Activated naive CD4-positive, alpha-beta T cell treated with anti-CD3 and anti-CD28 coated beads, Interleukin-2, amount 50 U/mL, for 16 hours (primary cell): ENCODE measurements around the gene WRAP73.
"Not testable (repeated sequence)": the region's sequence is repeated elsewhere in the genome, so short reads cannot be mapped to it uniquely, and the experiment has no call there.

Source experiments
- DNase-seq: peaks from one replicate; pipeline ENCODE4 v3.0.0-alpha.2; 2020

Gene WRAP73

DNA sequence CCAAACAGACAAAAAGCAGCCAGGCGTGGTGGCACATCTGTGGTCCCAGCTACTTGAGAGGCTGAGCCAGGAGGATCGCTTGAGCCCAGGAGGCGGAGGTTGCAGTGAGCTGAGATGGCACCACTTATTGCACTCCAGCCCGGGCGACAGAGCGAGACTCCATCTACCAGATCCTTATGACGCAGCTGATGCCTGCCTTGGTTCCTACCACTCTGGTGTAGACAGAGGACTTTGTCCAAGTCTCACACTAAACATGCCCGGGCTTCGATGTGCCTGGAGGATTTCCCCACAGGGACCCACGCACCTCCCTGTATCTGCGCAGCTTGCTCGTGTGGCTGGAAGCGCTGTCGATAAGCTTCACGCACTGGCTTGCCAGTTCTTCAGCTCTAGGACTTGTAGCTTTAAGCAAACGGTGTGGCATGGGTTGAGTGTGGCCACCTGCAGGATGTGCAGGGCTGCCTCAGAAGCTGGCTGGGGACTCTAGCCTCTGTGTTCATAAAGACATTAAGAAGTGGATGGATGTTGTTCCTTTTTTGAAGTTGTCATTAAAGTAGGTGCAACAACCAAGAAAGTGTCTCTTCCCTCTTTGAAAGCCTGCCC is 20.2 kb downstream of the WRAP73 start:
- no peak for DNase-seq

DNA sequence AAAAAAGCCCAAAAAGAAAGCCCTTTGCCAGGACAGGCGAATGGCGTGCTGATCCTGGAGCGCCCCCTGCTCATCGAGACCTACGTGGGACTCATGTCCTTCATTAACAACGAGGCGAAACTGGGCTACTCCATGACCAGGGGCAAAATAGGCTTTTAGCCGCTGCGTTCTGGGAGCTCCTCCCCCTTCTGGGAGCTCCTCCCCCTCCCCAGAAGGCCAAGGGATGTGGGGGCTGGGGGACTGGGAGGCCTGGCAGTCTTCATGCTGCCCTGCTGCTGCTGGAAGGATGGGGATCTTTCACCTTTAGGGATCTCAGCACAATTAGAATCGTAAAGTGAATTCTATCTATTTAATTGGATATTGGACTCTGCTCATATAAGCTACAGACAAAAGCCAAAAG is 21.5 kb downstream of the WRAP73 start:
- DNase-seq: no peak

DNA sequence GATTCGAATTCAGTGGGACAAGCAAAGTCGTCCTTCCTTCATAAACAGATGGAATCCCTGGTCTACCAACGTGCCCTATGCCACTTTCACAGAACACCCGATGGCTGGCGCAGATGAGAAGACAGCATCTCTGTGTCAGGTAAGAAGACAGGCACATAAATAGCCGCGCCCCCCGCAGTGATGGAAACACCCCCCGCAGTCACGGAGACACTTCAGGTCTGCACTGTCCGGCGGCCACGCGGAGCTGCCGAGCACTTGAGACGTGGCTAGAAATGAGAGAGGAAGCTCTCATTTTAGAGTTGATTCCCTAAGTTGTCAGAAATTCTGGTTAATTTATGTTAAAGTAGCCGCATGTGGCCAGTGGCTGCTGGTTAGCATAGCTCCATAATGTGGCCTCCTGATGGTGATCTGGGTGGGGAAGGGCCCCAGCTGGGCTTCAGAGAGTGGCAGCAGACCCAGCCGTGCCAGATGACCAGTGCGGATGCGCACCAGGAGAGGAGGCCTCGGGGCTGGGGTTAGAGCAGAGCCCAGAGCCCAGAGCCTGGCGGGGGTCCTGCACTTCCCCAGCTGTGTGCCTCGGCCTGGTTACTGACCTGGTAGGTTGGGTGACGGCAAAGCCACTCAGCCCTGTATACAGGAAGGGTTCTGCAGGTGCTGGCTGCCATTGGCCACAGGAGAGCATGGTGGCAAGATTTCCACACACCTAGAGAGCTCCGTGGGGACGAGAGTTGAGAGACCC is 22.2 kb downstream of the WRAP73 start:
- DNase-seq: no peak

DNA sequence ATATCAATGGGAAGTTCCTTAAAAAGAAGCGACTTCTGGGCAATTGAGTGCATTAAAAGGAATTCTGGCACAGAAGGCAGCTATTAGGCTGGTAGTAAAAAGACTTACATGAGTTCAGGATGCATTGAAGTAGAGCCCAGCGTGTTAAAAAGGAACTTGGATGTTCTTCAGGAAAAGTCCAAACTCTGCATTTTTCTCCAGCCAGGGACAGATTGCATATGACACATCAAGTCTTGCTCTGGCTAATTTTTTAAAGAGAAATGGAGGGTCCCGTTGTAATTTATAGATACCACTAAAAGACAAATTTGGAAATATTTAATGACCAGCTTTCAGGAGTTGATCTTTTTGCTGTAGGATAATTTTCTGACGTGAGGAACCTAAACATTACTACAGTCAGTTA is 23.9 kb downstream of the WRAP73 start:
- no peak for DNase-seq

DNA sequence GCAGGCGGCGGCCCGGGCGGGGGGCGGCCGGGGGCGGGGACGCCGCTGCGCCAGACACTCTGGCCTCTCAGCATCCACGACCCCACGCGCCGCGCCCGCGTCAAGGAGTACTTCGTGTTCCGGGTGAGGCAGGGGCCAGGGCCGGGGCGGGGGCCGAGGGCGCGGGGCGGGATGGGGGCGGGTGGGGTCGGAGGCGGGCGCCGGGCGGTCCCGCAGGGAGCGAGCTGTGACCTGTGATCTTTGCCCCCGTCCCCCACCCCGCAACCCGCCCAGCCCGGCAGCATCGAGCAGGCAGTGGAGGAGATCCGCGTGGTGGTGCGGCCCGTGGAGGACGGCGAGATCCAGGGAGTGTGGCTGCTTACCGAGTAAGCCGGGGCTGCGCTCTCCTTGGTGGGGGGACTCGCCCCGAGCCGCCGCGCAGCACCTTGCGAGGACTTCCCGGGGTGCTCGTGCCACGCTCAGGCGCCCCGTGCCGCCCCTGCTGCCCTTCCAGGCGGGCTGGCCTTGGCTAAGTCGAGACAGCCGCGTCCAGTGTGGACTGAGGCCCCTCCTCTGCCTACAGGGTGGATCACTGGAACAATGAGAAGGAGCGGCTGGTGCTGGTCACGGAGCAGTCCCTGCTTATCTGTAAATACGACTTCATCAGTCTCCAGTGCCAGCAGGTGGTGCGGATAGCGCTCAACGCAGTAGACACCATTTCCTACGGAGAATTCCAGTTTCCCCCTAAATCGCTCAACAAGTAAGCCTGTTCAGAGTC is 24.6 kb downstream of the WRAP73 start:
- DNase-seq: peak; percentile 29

DNA sequence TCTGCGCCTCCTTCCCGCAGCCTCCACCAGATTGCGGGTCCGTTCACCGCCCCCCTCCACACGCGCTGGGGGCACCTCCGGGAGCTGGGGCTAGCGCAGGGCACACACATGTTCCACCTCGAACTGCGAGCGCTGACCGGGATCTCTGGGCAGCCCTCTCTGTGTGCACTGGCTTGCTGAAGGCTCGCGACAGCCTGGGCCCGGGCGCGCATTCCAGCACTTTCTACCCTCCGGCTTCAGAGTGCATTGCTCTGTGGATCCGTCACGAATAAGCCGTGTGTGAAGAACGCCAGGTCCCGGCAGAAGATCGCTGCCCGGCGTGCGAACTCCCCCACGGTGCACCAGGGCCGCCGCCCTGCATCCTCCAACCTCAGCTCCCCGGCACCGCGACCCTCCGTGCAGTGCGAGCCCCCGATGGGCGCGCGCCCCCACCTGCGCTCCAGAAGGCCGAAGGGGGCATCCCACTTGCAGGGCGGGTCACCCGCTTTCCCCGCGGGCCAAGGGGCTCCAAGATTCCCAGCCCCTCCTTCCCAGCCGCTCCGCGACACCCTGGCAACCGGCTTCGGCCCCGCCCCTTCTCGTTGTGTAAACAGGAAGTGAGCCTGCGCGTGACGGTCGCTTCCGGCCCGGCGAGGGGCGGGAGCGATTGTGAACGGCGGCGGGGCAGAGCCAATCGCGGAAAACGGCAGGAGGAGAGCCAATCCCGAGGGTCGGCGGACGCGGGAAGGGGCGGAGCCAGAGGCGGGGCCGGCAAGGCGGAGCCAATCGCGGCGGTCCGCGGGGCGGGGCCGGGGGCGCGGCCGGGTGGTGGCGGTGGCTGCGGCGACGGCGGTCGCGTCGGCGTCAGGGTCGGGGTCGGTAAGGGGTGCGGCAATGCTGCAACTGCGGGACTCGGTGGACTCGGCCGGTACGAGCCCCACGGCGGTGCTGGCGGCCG is 25.4 kb downstream of the WRAP73 start, which contains the start of gene TPRG1L:
TSS of gene TPRG1L (plus strand) at position 816 of the 937 bp plus-strand sequence. CDS start at position 874, 58 bp downstream.
- DNase-seq: peak; percentile 98

DNA sequence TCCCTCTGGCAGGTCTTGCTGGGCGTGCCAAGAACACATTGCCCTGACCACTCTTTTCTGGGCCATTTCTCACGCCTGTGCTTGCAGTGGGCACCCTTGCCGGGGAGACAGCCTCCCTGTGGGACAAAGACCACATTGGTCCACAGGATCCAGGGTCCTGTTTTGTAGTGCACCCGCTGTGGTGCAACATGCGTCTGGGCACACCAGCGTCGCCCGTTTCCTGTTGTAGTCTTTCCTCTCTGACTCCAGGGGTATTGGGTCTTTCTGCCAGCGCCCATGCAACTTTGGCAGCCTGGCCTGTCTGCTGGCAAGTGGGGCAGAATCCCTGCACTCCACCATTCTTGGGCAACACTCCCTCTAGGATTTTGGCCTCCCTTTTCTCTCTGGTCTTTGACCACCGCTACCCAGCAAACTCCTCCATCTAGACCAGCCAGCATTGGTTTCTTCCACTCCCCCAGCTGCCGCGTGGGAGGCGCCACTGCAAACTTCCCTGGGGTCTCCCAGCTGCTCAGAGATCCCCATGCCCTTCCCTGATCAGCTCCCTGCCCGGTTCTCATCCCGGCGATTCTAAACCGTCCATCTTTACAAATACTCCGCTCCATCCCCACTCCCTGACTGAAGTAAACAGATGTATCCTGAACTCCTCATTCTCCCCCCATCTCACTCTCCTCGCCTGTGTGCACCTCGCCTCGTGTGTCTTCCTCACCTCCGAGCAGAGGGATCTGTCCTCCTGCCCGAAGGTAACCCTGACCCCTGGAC is 26.3 kb downstream of the WRAP73 start:
- no peak for DNase-seq

DNA sequence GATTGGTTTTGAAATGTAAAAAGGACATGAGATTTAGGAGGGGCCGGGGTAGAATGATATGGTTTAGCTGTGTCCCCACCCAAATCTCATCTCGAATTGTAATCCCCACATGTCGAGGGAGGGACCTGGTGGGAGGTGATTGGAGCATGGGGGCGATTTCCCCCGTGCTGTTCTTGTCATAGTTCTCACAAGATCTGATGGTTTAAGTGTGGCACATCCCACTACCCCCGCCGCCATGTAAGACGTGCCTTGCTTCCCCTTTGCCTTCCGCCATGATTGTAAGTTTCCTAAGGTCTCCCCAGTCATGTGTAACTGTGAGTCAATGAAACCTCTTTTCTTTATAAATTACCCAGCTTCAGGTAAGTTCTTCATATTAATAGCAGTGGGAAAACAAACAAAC is 27.8 kb downstream of the WRAP73 start:
- not testable (repeated sequence) for DNase-seq

DNA sequence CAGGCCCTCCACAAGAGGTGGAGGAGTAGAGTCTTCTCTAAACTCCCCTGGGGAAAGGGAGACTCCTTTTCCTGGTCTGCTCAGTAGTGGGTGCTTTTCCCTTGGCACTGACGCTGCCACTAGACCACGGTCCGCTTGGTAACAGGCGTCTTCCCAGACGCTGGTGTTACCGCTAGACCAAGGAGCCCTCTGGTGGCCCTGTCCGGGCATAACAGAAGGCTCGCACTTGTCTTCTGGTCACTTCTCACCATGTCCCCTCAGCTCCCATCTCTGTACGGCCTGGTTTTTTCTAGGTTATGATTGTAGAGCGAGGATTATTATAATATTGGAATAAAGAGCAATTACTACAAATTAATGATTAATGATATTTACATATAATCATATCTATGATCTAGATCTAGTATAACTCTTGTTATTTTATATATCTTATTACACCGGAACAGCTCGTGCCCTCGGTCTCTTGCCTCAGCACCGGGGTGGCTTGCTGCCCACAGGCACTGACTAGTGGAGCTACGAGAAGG is 28.7 kb downstream of the WRAP73 start:
- DNase-seq: not testable (repeated sequence)

DNA sequence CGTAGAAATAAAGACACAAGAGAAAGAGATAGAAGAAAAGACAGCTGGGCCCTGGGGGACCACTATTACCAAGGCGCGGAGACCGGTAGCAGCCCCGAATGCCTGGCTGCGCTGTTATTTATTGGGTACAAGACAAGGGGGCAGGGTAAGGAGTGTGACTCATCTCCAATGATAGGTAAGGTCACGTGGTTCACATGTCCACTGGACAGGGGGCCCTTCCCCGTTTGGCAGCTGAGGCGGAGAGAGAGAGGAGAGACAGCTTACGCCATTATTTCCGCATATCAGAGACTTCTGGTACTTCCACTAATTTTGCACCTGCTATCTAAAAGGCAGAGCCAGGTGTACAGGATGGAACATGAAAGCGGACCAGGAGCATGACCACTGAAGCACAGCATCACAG is 29.2 kb downstream of the WRAP73 start:
- no peak for DNase-seq

DNA sequence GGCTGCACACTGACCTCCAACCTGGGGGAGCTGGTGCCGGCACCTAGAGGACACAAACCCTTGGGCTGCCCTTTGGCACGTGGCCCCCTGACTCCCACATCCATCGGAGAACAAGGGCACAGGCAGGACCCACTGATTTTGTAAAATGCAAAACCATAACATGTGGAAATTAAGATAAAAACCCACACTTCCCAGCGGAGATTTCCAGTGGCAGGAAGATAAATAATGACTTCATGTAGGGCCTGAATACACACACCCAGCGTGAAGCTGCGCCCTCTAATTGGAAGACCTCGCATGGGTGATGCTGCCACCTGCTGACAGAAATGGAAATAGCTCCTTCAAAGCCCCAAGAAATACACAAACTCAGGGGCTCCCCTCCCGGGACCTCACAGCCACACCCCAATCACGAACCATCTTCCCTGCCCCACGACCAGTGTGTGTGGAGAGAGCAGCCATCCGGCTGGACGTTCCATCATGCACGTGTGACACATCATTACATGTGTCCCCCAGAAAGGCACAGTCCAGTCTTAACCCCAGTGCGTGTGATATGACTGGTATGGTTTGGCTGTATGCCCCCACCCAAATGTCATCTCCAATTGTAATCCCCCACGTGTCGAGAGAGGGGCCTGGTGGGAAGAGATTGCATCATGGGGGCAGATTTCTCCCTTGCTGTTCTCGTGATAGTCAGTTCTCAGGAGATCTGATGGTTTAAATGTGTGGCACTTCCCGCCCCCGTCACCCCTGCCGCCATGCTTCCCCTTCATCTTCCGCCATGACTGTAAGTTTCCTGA is 30.8 kb downstream of the WRAP73 start:
- DNase-seq: peak; percentile 74

DNA sequence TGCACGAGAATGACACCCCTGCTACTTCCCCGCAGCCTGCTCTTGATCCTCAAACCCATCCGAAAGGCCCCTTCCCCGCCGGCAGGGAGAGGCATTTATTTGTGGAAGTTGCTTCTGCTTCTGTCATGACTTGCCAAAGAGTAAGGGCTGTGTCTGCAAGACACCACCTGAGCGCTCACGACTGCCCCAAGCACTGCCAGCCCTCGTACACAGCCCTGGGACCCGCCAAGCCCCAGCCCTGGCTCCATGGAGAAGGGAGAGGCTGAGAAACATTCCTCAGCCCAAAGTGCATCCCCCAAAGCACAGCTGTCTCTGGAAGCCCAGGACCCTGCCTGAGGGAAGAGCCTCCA is 31.4 kb downstream of the WRAP73 start:
- no peak for DNase-seq

DNA sequence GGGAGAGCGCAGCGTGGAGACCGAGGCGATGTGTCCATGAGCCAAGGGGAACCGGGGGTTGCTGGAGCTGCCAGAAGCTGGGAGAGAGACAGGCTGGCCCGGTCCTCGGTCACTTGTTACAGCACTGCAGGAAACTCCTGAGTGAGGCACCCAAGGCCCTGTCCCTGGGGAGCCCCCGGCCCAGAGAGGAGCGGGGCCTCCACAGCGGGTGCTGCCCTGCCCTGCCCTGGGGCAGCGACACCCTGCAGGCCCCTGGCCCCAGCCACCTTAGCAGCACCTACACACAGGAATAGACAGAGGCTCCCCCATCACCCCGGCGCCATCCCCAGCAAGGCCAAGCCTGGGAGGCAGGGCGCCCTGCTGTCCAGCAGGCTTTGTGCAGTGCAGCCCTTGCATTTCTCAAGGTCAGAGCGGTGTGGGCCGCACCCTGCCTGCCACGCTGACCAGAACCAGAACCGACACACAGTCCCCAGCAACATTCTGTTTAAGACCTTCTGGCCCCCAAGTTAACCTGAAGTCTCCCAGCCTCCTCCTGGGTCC is 32.0 kb downstream of the WRAP73 start:
- no peak for DNase-seq

DNA sequence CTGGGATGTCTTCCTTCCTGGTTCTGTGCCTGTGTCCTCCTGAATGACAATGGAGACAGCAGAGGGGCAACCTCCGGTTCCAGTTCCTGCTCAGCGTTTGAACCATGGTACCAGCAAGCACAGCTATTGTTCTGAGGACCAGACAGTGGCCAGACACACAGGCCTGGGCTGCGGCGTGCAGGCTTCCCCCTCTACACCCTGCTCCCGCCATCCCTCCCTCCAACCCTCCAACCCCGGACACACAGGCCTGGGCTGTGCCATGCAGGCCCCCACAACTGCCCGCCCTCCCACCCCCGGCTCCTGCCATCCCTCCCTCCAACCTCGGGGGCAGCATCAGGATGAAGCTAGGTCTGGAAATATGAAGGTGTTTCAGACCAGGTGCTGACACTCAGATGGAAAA is 33.0 kb downstream of the WRAP73 start:
- no peak for DNase-seq

DNA sequence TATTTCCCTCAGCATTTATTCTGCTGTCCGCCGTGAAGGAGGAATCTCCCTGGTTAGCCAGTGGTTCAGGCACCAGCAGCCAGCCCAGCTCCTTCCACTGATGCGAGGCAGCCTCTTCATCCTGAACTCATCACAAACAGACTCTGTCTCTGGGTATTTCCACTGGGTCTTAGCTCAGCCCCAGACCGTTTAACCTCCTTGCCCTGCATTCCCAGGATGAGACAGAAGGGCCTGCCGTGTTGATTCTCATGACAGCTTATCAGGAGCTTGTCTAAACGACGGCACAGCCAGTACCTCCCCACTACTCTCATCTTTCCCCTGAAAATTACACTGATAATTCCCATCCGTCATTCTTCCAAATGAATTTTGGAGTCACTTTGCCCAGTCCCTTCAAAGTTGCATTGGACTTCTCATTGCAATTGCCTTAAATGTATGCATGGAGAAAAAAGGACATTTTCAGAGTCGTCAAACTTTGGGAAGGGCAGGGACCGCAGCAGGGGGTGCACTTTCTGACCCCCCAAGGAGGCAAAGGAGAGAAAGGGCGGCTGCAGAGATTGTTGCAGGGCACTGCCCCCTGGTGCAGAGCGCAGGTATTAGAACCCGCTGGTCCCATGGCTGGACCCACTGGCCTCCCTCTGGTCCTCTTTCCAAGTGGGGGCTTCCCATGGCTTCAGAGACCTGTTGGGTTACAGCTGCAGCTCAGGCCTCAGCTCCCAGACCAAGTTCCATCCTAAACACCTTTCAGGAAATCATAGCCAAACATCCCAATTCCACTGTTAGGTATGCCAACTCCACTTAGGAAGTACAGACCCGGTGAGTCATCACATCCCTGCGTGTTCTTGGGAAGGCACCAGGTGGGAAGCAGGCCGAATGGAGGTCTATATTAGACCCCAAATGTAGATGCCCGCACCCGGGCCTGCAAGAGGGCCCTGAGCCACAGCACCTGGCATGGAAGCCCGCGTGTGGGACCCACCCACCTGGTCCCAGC is 34.9 kb downstream of the WRAP73 start:
- no peak for DNase-seq

DNA sequence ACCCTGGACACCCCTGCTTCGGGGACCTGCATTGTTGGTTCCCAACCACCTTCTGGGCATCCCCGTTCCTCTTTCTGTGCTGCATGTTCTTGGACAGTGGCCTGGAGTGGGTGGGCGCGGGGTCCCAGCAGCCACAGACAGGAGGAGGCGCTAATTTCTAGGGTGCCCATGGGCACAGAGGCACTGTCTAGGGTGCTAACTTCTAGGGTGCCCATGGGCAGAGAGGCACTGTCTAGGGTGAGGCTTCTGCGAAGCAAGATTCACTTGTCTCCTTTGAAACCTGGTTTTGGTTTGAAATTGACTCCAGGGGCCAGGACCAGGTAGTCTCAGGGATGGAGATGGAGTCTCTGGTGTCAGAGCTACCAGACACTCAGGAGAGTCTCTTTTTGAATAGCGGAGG is 37.8 kb downstream of the WRAP73 start:
- no peak for DNase-seq

DNA sequence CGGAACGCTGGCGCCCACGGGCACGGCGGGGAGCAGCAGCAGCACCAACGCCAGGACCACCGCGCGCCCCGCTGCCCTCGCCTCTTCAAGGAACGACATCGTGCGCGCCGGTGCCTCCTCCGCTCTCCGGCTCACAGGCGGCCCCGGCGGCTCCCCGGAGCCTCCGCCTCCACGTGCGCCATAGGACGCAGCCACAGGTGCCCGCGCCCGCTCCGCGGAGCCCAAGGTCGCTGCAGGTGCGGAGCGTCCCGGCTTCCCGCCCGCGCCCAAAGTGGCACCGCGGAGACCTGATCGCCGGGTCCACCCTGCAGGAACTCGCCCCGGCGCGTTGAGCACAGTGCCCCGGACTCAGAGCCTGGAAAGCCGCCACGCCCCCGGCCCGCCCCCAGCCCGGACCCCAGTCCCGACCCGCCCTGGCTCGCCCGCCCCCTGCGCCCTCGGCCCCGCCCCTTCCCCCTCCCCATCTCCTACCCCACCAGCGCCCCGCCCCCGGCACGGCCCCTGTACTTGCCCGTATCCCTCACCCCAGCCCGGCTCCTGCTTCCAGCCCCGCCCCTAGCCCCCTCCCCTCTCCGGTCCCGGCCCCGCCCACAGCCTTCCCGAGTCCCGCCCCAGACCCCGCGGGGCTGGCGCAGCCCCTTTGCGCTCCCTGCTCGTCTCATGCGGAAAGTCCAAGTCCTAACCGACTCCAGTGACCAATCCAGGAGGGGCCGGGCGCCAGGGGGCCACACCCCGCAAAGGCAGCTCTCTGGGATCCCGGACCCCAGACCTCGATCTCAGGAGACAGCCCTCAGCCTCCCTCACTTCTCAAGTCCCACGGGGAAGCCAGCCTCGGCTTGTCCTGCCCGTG is 38.5 kb downstream of the WRAP73 start, which contains the start of gene MEGF6:
TSS of gene MEGF6 (minus strand) at position 339 of the 850 bp plus-strand sequence. CDS start at position 99, 240 bp downstream.
- DNase-seq: peak; percentile 69

DNA sequence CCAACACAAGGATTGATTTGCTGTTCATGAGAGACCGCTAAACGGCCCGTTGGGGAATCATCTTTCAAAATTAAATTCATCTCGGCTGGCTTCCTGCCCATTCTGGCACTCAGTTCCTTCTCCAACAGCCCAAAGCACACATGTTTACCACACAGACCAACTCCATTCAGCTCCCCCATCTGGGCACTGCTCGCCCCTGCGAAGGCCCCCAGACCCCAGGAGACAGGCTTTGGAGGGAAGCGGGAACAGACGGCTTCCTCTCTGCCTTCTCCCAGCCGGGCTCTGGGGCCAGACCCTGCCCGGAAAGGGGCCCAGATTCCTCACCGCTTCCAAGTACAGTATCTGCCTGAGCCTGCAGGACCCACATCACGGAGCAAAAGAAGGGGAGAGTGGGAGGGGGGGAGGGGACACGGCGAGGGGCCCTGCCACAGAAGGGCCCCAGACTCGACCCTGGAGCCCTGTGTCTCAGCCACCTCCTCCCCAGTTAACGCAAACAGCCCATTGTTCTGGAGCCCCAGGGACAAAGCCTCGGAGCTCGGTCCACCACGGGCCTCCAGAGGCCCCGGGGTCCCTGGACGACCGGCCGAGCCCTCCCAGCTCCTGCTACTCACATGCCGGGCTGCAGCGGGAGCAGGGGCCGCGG is 39.3 kb downstream of the WRAP73 start:
- DNase-seq: no peak
